Erythroblast (primary cell): ENCODE results near the gene SLC16A8.
"Not testable (repeated sequence)": the region's sequence is repeated elsewhere in the genome, so short reads cannot be mapped to it uniquely, and the experiment has no call there.

Experiments used
- DNase-seq, 2 experiments: peaks; one replicate each; lab custom pipeline; 2025; lab: John Stamatoyannopoulos, UW
- GATA1 ChIP-seq: IDR thresholded peaks from 2 replicates; pipeline ENCODE4 v1.6.1; 2011; ENCODE audit warnings: low read depth, mild to moderate bottlenecking, control low read depth, low read length, moderate library complexity
- POLR2A ChIP-seq: IDR thresholded peaks from 2 replicates; pipeline ENCODE4 v1.6.1; 2011; ENCODE audit warnings: mild to moderate bottlenecking, low read length

SLC16A8 gene

GRCh38 chr22:38086001-38086845 is 2.2 kb upstream of the SLC16A8 start:
- TF ChIP-seq POLR2A: no peak
- no peak for TF ChIP-seq GATA1
- DNase-seq: no peak

DNA sequence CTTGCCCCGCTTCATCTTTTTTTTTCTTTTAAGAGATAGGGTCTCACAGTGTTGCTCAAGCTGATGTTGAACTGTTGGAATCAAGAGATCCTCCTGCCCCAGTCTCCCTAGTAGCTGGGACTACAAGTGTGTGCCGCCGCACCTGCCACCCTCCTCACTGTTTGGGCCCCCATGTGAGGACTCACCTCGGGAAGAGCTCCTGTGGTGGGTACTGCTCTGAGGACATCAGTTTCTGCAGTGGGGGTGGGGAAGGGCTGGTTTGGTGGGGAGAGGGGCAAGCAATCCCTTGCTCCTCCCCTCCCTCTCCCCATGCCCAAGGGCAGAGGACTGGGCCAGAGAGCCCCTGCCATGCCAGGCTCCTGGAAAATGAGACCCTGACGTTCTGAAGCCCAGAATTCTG is 1.5 kb upstream of the SLC16A8 start:
- DNase-seq: no peak
- TF ChIP-seq GATA1 (no peak), POLR2A (no peak)

GRCh38 chr22:38085056-38085455 is 1.1 kb upstream of the SLC16A8 start:
- no peak for TF ChIP-seq GATA1
- no peak for TF ChIP-seq POLR2A
- no peak for DNase-seq

- no peak for DNase-seq
- TF ChIP-seq POLR2A (no peak), GATA1 (no peak)
These were observed 836 bp downstream of the SLC16A8 start for GRCh38 chr22:38082986-38083710.

DNA sequence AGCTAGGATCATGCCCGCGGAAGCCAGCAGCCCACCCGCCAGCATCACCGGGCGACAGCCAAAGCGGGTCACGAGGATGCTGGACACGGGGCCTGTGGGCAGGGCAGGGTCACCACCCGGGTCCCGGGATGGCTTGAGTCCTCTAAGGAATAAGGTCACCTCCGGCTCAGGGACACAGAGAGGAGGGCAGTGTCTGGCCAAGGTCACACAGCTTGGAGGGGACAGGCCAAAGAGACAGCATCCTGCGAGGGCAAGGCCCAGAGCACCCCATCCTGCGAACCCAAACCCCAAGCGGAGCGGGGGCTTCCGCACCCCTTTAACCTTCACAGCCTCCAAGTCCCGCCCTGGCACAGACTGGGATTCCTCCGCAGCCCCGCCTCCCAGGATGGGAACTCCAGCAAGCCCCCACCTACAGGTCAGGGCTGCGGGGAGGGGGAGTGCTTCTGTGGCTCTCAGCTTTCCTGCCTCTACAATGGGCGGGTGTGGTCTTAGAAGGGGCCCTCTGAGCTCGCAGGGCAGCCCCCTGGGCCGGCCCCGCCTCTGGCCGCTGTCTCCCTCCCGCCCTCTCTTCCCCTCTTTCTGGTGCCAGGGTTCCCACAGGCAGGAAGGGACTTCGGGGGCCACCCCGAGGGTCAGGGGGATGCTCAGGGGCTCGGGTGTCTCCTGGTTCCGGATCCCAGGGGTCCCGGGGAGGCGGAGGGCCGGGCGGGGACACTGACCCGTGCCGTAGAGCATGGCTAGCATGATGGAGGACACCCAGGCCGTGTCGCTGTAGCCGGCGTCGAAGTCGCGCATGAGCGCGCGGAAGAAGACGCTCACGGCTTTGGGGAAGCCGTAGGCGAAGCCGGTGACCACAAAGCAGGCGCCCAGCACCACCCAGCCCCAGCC is 1.8 kb downstream of the SLC16A8 start:
- TF ChIP-seq GATA1 (no peak), POLR2A (no peak)
- no peak for DNase-seq

DNA sequence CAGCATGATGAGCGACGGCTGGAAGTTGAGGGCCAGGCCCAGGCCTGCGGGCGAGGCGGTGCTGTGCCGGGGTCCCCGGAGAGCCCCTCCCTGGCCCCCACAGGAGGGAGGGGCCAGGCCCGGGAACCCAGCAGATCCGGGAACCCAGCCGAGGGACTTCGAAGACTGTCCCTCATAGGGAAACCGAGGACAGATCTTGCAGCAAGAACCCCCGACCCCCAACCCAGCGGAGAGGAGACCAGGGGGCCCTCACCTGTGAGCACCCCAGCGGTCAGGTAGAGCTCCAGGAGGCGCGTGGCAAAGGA is 2.4 kb downstream of the SLC16A8 start:
- TF ChIP-seq POLR2A (no peak), GATA1 (no peak)

DNA sequence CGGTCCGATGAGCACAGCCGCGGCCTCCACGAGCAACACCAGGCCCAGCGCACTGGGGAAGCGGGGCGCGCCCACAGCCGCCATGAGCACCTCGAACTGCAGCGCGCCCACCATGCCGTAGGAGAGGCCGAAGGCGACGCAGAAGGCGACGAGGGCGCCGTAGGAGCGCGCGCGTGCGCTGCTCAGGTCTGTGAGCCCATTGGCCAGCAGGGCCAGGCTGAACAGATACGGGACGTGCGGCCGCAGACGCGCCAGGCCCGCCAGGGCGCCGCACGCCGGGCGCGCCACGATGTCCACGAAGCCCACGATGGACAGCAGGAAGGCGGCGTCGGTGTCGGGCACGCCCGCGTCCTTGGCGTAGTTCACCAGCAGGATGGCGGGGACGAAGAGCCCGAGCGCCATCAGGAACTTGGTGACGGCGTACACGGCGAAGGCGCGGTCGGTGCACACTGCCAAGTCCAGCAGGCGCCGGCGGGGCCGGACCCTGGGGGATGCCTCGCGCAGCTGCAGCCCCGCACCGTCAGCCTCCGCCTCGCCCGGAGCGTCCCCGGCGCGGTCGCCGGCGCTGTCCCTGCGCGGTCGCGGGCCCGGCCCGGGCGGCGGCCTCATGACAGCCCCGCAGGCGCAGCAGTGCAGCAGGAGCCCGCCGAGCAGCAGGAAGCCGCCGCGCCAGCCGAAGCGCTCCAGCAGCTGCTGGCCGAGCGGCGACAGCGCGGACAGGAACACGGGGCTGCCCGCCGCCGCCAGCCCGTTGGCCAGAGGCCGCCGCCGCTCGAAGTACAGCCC is 2.9 kb downstream of the SLC16A8 start:
- no peak for TF ChIP-seq POLR2A
- TF ChIP-seq GATA1: no peak
- peak; percentile 32 to 35 for DNase-seq

More for the DNA sequence above, 2.4 kb downstream of the SLC16A8 start:
- DNase-seq: no peak

DNA sequence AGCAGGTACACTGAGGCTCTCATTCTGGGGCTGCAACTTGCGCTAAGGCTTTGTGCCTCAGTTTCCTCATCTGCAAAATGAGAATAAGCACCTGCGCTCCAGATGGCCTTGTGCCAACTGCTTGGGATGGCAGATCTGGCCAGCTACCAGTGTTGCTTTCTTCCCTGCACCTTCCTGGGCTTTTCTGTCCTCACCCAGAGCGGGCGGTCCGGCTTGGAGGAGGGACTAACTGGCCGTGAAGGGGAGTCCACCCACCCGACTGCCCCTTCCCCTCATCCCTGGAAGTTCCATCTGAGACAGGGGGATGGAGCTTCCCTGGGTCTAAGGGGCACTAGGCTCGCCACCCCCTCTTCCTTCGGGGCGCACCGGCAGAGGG is 3.5 kb downstream of the SLC16A8 start:
- DNase-seq: no peak

GRCh38 chr22:38079804-38080203 is 4.2 kb downstream of the SLC16A8 start:
- no peak for DNase-seq
- TF ChIP-seq POLR2A: no peak

More for the DNA sequence above, 3.5 kb downstream of the SLC16A8 start:
- TF ChIP-seq POLR2A: no peak
- no peak for TF ChIP-seq GATA1

DNA sequence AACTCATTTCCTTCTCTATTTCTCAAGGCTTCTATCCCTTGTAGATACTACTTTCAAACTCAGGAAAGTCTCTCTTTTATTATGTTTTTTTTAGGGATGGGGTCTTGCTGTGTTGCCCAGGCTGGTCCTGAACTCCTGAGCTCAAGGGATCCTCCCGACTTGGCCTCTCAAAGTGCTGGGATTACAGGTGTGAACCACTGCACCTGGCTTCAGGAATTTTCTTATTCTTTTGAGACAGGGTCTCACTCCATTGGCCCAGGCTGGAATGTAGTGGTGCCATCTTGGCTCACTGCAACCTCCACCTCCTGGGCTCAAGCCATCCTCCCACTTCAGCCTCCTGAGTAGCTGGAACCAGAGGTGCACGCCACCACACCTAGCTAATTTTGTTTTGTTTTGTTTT is 4.8 kb downstream of the SLC16A8 start:
- not testable (repeated sequence) for DNase-seq

- TF ChIP-seq POLR2A: no peak
- DNase-seq: no peak
These were observed 5.7 kb downstream of the SLC16A8 start for GRCh38 chr22:38078046-38078840.

- no peak for TF ChIP-seq POLR2A
- no peak for TF ChIP-seq GATA1
- no peak for DNase-seq
These were observed 6.4 kb downstream of the SLC16A8 start for GRCh38 chr22:38077595-38077994.

DNA sequence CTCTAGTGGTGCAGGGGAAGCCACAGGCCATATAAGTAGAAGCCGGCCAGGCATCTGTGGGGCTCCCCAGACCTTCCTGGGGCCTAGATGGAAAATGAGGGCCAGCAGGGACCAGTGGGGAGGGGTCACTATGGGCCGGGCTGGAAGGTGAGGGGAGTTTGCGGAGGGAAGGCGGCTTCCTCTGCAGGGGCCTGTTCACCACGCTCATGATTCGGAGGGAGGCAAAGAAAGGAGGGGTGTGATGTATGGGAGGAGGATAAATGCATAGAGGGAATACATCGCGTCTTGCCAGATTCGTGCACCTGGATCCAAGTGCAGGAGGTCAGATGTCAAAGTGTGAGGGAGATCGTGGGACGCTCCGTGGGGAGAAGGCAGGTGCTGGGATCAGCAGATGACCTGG is 6.9 kb downstream of the SLC16A8 start:
- no peak for TF ChIP-seq GATA1
- no peak for TF ChIP-seq POLR2A
- DNase-seq: no peak
